Cardiac fibroblast (primary cell): ENCODE measurements around the gene ZNF432.
A peak's percentile ranks its signal among the peaks of the same experiment; 100 is the strongest.
"Not testable (repeated sequence)": the region's sequence is repeated elsewhere in the genome, so short reads cannot be mapped to it uniquely, and the experiment has no call there.

Experiments used
- DNase-seq, 2 donors: peaks; one replicate each; pipeline versions ENCODE4 v3.0.0 to v3.0.0-alpha.2; 2010; ENCODE audit warnings: low read depth in 2 of 2
- H3K4me3 ChIP-seq, 2 donors: replicated peaks in 1 of 2; 1 replicate in 1 of 2; 2 replicates in 1 of 2; pipeline ENCODE4 v1.5.1; 2011; ENCODE audit warnings: low read depth in 2 of 2, low read length in 2 of 2, mild to moderate bottlenecking in 2 of 2, moderate library complexity in 1 of 2
- TF ChIP-seq, protein P1 (sequence below): IDR thresholded peaks from one replicate; pipeline ENCODE4 v1.5.1; 2011; ENCODE audit warnings: low read depth, mild to moderate bottlenecking, low read length, inconsistent platforms

Gene ZNF432

DNA sequence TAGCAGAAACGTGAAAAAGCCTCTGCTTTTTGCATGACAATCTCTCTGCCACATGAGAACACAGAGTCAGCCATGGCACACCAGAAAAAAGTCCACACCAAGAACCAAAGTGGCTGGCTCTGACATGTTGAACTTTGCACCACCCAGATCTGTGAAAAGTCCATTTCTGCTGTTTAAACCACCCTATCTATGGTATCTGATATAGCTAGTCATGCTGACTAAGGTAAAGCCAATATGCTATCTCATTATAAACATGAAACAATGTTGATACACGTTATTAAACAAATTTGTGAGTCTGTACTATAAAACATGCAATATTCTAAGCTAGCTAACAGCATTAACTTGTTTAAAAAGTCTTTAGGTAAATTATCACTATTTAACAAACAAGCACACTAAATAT, 21.0 kb upstream of the ZNF432 start:
- no peak for DNase-seq
- H3K4me3 ChIP-seq: no peak overlapping the region
- TF ChIP-seq, protein P1, sequence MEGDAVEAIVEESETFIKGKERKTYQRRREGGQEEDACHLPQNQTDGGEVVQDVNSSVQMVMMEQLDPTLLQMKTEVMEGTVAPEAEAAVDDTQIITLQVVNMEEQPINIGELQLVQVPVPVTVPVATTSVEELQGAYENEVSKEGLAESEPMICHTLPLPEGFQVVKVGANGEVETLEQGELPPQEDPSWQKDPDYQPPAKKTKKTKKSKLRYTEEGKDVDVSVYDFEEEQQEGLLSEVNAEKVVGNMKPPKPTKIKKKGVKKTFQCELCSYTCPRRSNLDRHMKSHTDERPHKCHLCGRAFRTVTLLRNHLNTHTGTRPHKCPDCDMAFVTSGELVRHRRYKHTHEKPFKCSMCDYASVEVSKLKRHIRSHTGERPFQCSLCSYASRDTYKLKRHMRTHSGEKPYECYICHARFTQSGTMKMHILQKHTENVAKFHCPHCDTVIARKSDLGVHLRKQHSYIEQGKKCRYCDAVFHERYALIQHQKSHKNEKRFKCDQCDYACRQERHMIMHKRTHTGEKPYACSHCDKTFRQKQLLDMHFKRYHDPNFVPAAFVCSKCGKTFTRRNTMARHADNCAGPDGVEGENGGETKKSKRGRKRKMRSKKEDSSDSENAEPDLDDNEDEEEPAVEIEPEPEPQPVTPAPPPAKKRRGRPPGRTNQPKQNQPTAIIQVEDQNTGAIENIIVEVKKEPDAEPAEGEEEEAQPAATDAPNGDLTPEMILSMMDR: no peak

DNA sequence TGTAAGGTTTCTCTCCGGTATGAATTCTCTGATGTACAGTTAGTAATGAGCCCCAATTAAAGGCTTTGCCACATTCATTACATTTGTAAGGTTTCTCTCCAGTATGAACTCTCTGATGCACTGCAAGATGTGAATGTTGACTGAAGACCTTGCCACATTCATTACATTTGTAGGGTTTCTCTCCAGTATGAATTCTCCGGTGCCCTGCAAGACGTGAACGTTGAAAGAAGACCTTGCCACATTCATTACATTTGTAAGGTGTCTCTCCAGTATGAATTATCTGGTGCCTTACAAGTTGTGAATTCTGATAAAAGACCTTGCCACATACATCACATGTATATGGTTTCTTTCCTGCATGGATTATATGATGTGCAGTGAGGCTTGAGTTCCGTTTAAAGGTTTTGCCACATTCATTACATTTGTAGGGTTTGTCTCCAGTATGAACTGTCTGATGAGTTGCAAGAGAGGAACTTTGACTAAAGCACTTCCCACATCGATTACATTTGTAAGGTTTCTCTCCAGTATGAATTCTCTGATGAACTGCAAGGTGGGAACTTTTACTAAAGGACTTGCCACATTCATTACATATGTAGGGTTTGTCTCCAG, 17.7 kb upstream of the ZNF432 start:
- no peak for DNase-seq
- TF ChIP-seq, protein P1: no peak
- no peak overlapping the region for H3K4me3 ChIP-seq

DNA sequence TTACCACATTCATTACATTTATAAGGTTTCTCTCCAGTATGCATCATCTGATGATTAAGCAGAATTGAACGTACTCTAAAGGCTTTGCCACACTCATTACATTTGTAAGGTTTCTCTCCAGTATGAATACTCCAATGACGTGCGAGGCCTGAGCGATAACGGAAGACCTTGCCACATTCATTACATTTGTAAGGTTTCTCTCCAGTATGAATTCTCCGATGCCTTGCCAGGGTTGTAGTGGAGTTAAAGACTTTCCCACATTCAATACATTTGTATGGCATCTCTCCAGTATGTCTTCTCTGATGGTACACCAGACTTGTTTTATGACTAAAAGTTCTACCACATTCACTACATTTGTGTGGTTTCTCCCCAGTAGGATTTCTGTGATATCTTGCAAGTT, 16.8 kb upstream of the ZNF432 start:
- DNase-seq: no peak
- TF ChIP-seq, protein P1: no peak
- no peak overlapping the region for H3K4me3 ChIP-seq

DNA sequence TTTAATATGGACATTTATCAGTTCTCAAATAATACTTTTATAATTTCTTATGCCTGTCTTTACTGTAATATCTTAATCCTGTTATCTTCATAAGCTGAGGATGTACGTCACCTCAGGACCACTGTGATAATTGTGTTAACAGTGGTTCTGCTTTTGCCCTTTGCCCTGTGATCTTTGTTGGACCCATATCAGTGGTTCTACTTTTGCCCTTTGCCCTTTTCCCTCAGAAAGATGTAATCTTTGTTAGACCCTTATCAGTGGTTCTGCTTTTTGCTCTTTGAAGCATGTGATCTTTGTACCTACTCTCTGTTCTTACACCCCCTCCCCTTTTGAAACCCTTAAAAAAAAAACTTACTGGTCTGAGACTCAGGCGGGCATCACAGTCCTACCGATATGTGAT, 7.8 kb upstream of the ZNF432 start:
- DNase-seq: not testable (repeated sequence)

DNA sequence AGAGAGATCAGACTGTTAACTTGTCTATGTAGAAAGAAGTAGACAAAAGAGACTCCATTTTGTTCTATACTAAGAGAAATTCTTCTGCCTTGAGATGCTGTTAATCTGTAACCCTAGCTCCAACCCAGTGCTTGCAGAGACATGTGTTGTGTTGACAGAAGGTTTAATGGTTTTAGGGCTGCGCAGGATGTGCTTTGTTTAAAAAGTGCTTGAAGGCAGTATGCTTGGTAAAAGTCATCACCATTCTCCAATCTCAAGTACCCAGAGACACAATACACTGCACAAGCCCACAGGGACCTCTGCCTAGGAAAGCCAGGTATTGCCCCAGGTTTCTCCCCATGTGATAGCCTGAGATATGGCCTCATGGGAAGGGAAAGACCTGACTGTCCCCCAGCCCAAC, 3.1 kb upstream of the ZNF432 start:
- not testable (repeated sequence) for DNase-seq, H3K4me3 ChIP-seq

More for the DNA sequence above, 7.8 kb upstream of the ZNF432 start:
- not testable (repeated sequence) for H3K4me3 ChIP-seq

DNA sequence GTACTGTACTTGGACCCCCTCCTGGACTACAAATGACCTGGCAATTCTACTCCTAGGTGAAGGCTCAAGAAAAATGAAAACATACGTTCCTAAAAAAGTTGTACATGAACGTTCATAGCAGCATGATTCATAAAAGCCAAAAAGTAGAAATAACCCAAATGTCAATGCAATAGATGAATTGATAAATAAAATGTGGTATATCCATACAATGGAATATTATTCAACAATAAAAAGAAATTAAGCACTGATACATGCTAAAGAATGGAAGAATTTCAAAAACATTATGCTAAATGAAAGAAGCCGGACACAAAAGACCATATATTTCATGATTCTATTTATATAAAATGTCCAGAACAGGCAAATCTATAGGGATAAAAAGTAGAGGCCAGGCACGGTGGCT, 9.5 kb downstream of the ZNF432 start:
- no peak for DNase-seq
- TF ChIP-seq, protein P1: no peak

DNA sequence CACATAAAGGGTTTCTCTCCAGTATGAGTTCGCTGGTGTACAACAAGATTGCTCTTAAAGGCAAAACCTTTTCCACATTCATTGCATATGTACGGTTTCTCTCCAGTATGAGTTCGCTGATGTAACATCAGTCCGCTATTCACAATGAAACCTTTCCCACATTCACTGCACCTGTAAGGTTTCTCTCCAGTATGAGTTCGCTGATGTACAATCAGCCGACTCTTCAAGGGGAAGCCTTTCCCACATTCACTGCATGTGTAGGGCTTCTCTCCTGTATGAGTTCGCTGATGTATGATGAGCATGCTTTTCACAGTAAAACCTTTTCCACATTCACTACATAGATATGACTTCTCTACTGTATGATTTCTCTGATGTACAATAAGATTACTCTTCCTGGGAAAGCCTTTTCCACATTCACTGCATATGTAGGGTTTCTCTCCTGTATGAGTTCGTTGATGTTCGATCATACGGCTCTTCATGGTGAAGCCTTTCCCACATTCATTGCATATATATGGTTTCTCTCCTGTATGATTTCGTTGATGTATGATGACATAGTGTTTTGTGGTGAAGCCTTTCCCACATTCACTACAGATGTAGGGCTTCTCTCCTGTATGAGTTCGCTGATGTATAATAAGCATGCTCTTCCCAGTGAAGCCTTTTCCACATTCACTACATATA, 14.4 kb downstream of the ZNF432 start:
- peak; percentile 6 to 35 for DNase-seq
- no peak overlapping the region for H3K4me3 ChIP-seq
- TF ChIP-seq, protein P1: no peak

More for the DNA sequence above, 9.5 kb downstream of the ZNF432 start:
- H3K4me3 ChIP-seq: no peak overlapping the region

DNA sequence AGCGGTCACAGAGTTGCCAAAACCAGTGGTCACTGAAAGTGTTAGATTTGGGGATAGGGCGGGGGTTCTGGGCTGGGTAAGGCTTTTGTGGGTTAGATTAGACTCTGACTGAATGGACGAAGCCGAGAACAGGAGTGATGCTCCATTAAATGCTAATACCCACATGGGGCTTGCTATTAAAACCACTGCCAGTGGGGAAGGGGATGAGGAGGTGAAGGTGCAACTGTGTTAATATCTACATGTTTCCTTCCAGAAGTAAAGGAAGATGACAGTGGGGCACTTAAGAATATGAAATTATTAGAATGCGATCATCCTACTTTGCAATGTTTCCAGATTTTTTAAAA, 19.9 kb downstream of the ZNF432 start:
- TF ChIP-seq, protein P1: no peak
- DNase-seq: no peak
- peak overlapping the region; percentile 80 to 89 for H3K4me3 ChIP-seq
